ENCODE measurements around the gene TTC29.

DNA sequence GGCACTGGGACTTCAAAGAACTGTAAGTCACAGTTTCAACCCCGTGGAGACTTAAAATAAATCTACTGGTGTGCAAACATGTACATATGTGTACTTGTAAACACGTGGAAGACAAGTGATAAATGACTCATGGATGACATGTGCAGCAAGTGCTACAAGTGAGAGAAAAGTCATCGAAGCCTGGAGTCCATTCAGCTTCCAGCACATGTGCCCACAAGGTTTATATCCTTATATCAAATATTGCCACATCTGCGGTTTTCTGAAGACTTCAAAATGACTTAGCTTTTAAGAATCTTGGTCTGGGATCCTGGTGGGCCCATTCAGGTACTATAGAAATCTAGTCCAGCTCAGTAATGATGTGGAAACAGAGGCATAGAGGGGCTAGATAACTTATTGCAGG is 33.0 kb upstream of the TTC29 start:
- no peak for TF ChIP-seq CEBPB (IDR thresholded peaks at IDR 0.05)
- no peak for TF ChIP-seq CTCF (IDR thresholded peaks at IDR 0.05)
